Caco-2 (cell line): ENCODE measurements around the gene LDLRAD4. TPM values are rescaled to one million over a fixed set of nuclear protein-coding genes. Genes with fewer than 3 reads are reported as not detected.

Experiments
- BruUV-seq: library from RNA; stranded (reverse); fragments of 400-500 nt; replicated peaks from 2 replicates; lab custom pipeline; 2021; lab: Mats Ljungman, UMichigan
- CTCF ChIA-PET: fragments of 300-600 bp; sonication (Branson Sonifier 250); formaldehyde crosslinking; loops from one replicate; lab custom pipeline; 2022; ENCODE audit warnings: antibody characterized with exemption; lab: Charles Lee
- POLR2A ChIA-PET: fragments of 300-600 bp; sonication (Branson Sonifier 250); formaldehyde crosslinking; loops from one replicate; lab custom pipeline; 2022; ENCODE audit warnings: antibody characterized with exemption; lab: Charles Lee
- DNase-seq, 2 experiments: peaks; one replicate each; pipeline versions ENCODE4 v3.0.0 to v3.0.0-alpha.2; 2020 to 2022
- H3K27me3 ChIP-seq: replicated peaks from 2 replicates; pipeline ENCODE4 v1.6.0; 2011; ENCODE audit warnings: low read length; ENCODE audit not compliant: control insufficient read depth, insufficient read depth
- H3K36me3 ChIP-seq: 2 replicates; pipeline ENCODE4 v1.5.1; 2011; ENCODE audit warnings: low read length; ENCODE audit not compliant: control insufficient read depth, insufficient read depth
- H3K4me1 ChIP-seq: fragments of 250-450 bp; sonication (Bioruptor Pico); 2 replicates; pipeline ENCODE4 v1.5.1; 2020; ENCODE audit warnings: mild to moderate bottlenecking
- H3K4me3 ChIP-seq: 2 replicates; pipeline ENCODE4 v1.5.1; 2011; ENCODE audit warnings: low read depth, mild to moderate bottlenecking, control low read depth, low read length
- H3K9me3 ChIP-seq: fragments of 250-450 bp; sonication (Bioruptor Pico); 2 replicates; pipeline ENCODE4 v1.5.1; 2020; ENCODE audit warnings: mild to moderate bottlenecking, moderate library complexity
- H3K27ac Mint-ChIP-seq: one replicate; pipeline ENCODE4 v1.8.0; 2022; ENCODE audit warnings: mixed read lengths; ENCODE audit not compliant: unreplicated experiment
- H3K27me3 Mint-ChIP-seq: one replicate; pipeline ENCODE4 v1.8.0; 2022; ENCODE audit warnings: mixed read lengths; ENCODE audit not compliant: insufficient read depth, unreplicated experiment
- H3K36me3 Mint-ChIP-seq: one replicate; pipeline ENCODE4 v1.8.0; 2022; ENCODE audit warnings: mild to moderate bottlenecking, mixed read lengths; ENCODE audit not compliant: insufficient read depth, unreplicated experiment
- H3K4me1 Mint-ChIP-seq: one replicate; pipeline ENCODE4 v1.8.0; 2022; ENCODE audit warnings: low read depth, mixed read lengths; ENCODE audit not compliant: unreplicated experiment
- H3K4me3 Mint-ChIP-seq: one replicate; pipeline ENCODE4 v1.8.0; 2022; ENCODE audit warnings: mild to moderate bottlenecking, moderate library complexity, mixed read lengths; ENCODE audit not compliant: unreplicated experiment
- H3K9me3 Mint-ChIP-seq: one replicate; pipeline ENCODE4 v1.8.0; 2022; ENCODE audit warnings: mixed read lengths; ENCODE audit not compliant: unreplicated experiment
- CTCF ChIP-seq, 2 experiments: fragments of 200-600 bp in 1 of 2; IDR thresholded peaks; 1 replicate in 1 of 2; 2 replicates in 1 of 2; pipeline versions ENCODE4 v1.5.1 to v1.8.0; 2011 to 2022; ENCODE audit warnings: antibody characterized with exemption in 1 of 2, control low read depth in 1 of 2, inconsistent platforms in 1 of 2, low read depth in 1 of 2, low read length in 1 of 2, mild to moderate bottlenecking in 1 of 2, moderate library complexity in 1 of 2; ENCODE audit not compliant: insufficient read depth in 1 of 2, severe bottlenecking in 1 of 2, unreplicated experiment in 1 of 2
- intact Hi-C: fragments of 100-400 bp; cut with micrococcal nuclease; formaldehyde crosslinking; loops from one replicate; pipeline ENCODE4 v1.10.0; 2022; ENCODE audit not compliant: unreplicated experiment
- total RNA-seq: library from RNA; stranded (reverse); gene quantifications from 2 replicates; pipeline ENCODE4 v1.2.3, GENCODE V29; 2022

The LDLRAD4 gene
- total RNA-seq, 1 experiment from 2014 or later = 1.2 TPM

- H3K27me3 Mint-ChIP-seq = peaks cover 23% of the 10 kb centered on the region
- intact Hi-C loops = no loop called here
- H3K36me3 ChIP-seq = no peaks in the 10 kb centered on the region
- no peaks in the 10 kb centered on the region for H3K27me3 ChIP-seq
- no peak overlapping the region for H3K27ac Mint-ChIP-seq
- no peak for TF ChIP-seq CTCF (IDR thresholded peaks at IDR 0.05; ENCODE audit: insufficient read depth in 1 of 2, low read depth in 1 of 2, low read length in 1 of 2, severe bottlenecking in 1 of 2, unreplicated experiment in 1 of 2)
- CTCF ChIA-PET = no interaction called here
- no TSS peak for BruUV-seq
- POLR2A ChIA-PET = no interaction called here
- no peaks in the 10 kb centered on the region for H3K9me3 Mint-ChIP-seq
- H3K4me1 Mint-ChIP-seq = no peaks in the 10 kb centered on the region
- no peaks in the 10 kb centered on the region for H3K4me1 ChIP-seq
- no peak overlapping the region for H3K4me3 Mint-ChIP-seq
- DNase-seq = no peak
- no peaks in the 10 kb centered on the region for H3K9me3 ChIP-seq
- H3K4me3 ChIP-seq = no peak overlapping the region
- H3K36me3 Mint-ChIP-seq = no peaks in the 10 kb centered on the region
These were observed 168.6 kb downstream of the LDLRAD4 start for GRCh38 chr18:13386891-13387801.

GRCh38 chr18:13387855-13388548, 169.4 kb downstream of the LDLRAD4 start:
- ChIA-PET POLR2A (no interaction called here), CTCF (no interaction called here)
- no peaks in the 10 kb centered on the region for H3K27me3 ChIP-seq
- intact Hi-C loops = no loop called here
- H3K4me1 ChIP-seq = no peaks in the 10 kb centered on the region
- Mint-ChIP-seq H3K27me3 (peaks cover 20% of the 10 kb centered on the region), H3K4me3 (no peak overlapping the region), H3K9me3 (no peaks in the 10 kb centered on the region), H3K27ac (no peak overlapping the region), H3K36me3 (no peaks in the 10 kb centered on the region), H3K4me1 (no peaks in the 10 kb centered on the region)
- no TSS peak for BruUV-seq
- no peak for DNase-seq
- H3K36me3 ChIP-seq = no peaks in the 10 kb centered on the region
- no peak for TF ChIP-seq CTCF (IDR thresholded peaks at IDR 0.05; ENCODE audit: insufficient read depth in 1 of 2, low read depth in 1 of 2, low read length in 1 of 2, severe bottlenecking in 1 of 2, unreplicated experiment in 1 of 2)
- no peaks in the 10 kb centered on the region for H3K9me3 ChIP-seq
- H3K4me3 ChIP-seq = no peak overlapping the region

- Histone ChIP-seq H3K27me3 (no peaks in the 10 kb centered on the region; the same call in 1 of the 2 replicates), H3K36me3 (no peaks in the 10 kb centered on the region), H3K4me3 (no peak overlapping the region), H3K9me3 (no peaks in the 10 kb centered on the region), H3K4me1 (no peaks in the 10 kb centered on the region)
- BruUV-seq = no TSS peak
- no peak for DNase-seq
- Mint-ChIP-seq H3K27me3 (peaks cover 21% of the 10 kb centered on the region), H3K36me3 (no peaks in the 10 kb centered on the region), H3K4me1 (no peaks in the 10 kb centered on the region), H3K27ac (no peak overlapping the region), H3K9me3 (no peaks in the 10 kb centered on the region), H3K4me3 (no peak overlapping the region)
- ChIA-PET POLR2A (no interaction called here), CTCF (no interaction called here)
- no peak for TF ChIP-seq CTCF (IDR thresholded peaks at IDR 0.05; ENCODE audit: insufficient read depth in 1 of 2, low read depth in 1 of 2, low read length in 1 of 2, severe bottlenecking in 1 of 2, unreplicated experiment in 1 of 2)
- intact Hi-C loops = no loop called here
These were observed 170.3 kb downstream of the LDLRAD4 start for GRCh38 chr18:13388586-13389490.
